C1 segment of cervical spinal cord (tissue), 14 donors: Measurements from ENCODE around the gene BASP1.
"Not testable (repeated sequence)": the region's sequence is repeated elsewhere in the genome, so short reads cannot be mapped to it uniquely, and the experiment has no call there.

Experiments
- DNase-seq, 14 donors: peaks; one replicate each; lab custom pipeline; 2025; lab: John Stamatoyannopoulos, UW

Gene BASP1

GRCh38 chr5:17289681-17290539, 72.5 kb downstream of the BASP1 start:
- no peak for DNase-seq

GRCh38 chr5:17290540-17290974, 73.1 kb downstream of the BASP1 start:
- no peak for DNase-seq

- no peak for DNase-seq
These were observed 75.1 kb downstream of the BASP1 start for GRCh38 chr5:17292434-17293015.

- no peak for DNase-seq
These were observed 77.3 kb downstream of the BASP1 start for GRCh38 chr5:17294639-17295311.

- no peak for DNase-seq
These were observed 78.2 kb downstream of the BASP1 start for GRCh38 chr5:17295671-17296070.

- no peak for DNase-seq
These were observed 84.7 kb downstream of the BASP1 start for GRCh38 chr5:17302106-17302505.

GRCh38 chr5:17302604-17303003, 85.2 kb downstream of the BASP1 start:
- DNase-seq = no peak

- DNase-seq = no peak
These were observed 86.9 kb downstream of the BASP1 start for GRCh38 chr5:17304282-17304681.

- DNase-seq = no peak
These were observed 87.6 kb downstream of the BASP1 start for GRCh38 chr5:17305017-17305416.

- DNase-seq = no peak
These were observed 88.7 kb downstream of the BASP1 start for GRCh38 chr5:17305964-17306725.

GRCh38 chr5:17306726-17307091, 89.3 kb downstream of the BASP1 start:
- DNase-seq = no peak

GRCh38 chr5:17307440-17307839, 90.0 kb downstream of the BASP1 start:
- DNase-seq = not testable (repeated sequence)

- DNase-seq = no peak
These were observed 91.1 kb downstream of the BASP1 start for GRCh38 chr5:17308326-17309065.

- no peak for DNase-seq
These were observed 92.0 kb downstream of the BASP1 start for GRCh38 chr5:17309462-17309861.

GRCh38 chr5:17310502-17310901, 93.1 kb downstream of the BASP1 start:
- DNase-seq = not testable (repeated sequence)

- not testable (repeated sequence) for DNase-seq
These were observed 94.4 kb downstream of the BASP1 start for GRCh38 chr5:17311811-17312210.

- no peak for DNase-seq
These were observed 94.9 kb downstream of the BASP1 start for GRCh38 chr5:17312358-17312757.

- DNase-seq = no peak
These were observed 97.6 kb downstream of the BASP1 start for GRCh38 chr5:17314907-17315471.

GRCh38 chr5:17315710-17316221, 98.3 kb downstream of the BASP1 start:
- DNase-seq = no peak

GRCh38 chr5:17316970-17317459, 99.6 kb downstream of the BASP1 start:
- DNase-seq = no peak
